Measurements from ENCODE around the gene MAMLD1. TPM values are rescaled to one million over a fixed set of nuclear protein-coding genes. Genes with fewer than 3 reads are reported as not detected.

MAMLD1 gene
- total and polyA plus RNA-seq, 2 of the 8 experiments (the other 6 are each of a cell fraction or from before 2014, with no cell fraction given), result 0.09 to 0.26 TPM

GRCh38 chrX:150473371-150473770 is 110.3 kb downstream of the MAMLD1 start:
- no peak for TF ChIP-seq BACH1 (IDR thresholded peaks at IDR 0.05; ENCODE audit: low read length)
- FAIRE-seq, result no peak

More at GRCh38 chrX:150473371-150473770, 110.3 kb downstream of the MAMLD1 start:
- Histone ChIP-seq H3K36me3 (ENCODE audit: control insufficient read depth in 2 of 4, insufficient read depth in 4 of 4, low read length in 3 of 4) (no peaks in the 10 kb centered on the region), H2BK20ac (ENCODE audit: low read length) (no peak overlapping the region), H2BK12ac (ENCODE audit: low read depth, low read length) (no peak overlapping the region), H2BK5ac (ENCODE audit: low read depth, low read length) (no peak overlapping the region), H3K4me1 (replicated peaks in 1 of 4; ENCODE audit: control insufficient read depth in 3 of 4, insufficient read depth in 4 of 4, low read length in 3 of 4) (peaks cover 0 to 3% (median 0%) of the 10 kb centered on the region in 4 experiments; a peak in 1 of 7 replicates), H3K79me2 (ENCODE audit: control insufficient read depth in 1 of 2, insufficient read depth in 2 of 2, low read length in 2 of 2) (no peaks in the 10 kb centered on the region), H4K91ac (replicated peaks; ENCODE audit: insufficient read length, low read length) (no peak overlapping the region), H3K14ac (ENCODE audit: insufficient read length) (no peak overlapping the region), H4K5ac (ENCODE audit: insufficient read length, low read depth, low read length) (no peak overlapping the region), H3K79me1 (ENCODE audit: low read depth, low read length) (no peaks in the 10 kb centered on the region), H3K56ac (replicated peaks; ENCODE audit: insufficient read length, low read depth, low read length) (no peak overlapping the region), H2BK15ac (ENCODE audit: low read length) (no peak overlapping the region), H3K9me3 (ENCODE audit: insufficient read depth in 2 of 2, low read depth in 1 of 2, low read length in 1 of 2) (no peaks in the 10 kb centered on the region), H3K27me3 (replicated peaks in 1 of 4; ENCODE audit: control insufficient read depth in 3 of 4, extremely low read depth in 1 of 4, insufficient read depth in 3 of 4, low read length in 3 of 4) (no peaks in the 10 kb centered on the region), H2AFZ (ENCODE audit: low read length) (no peak overlapping the region), H4K20me1 (replicated peaks in 1 of 2; ENCODE audit: control insufficient read depth in 1 of 2, insufficient read depth in 2 of 2, low read length in 2 of 2) (no peaks in the 10 kb centered on the region), H2AK5ac (ENCODE audit: low read depth, low read length) (no peak overlapping the region), H3K4me2 (ENCODE audit: insufficient read depth in 1 of 2, low read depth in 2 of 2, low read length in 2 of 2) (no peak overlapping the region), H4K8ac (ENCODE audit: extremely low read depth, insufficient read depth, low read length) (no peak overlapping the region), H3K4ac (replicated peaks; ENCODE audit: insufficient read length, low read depth, low read length) (no peak overlapping the region), H3K4me3 (ENCODE audit: extremely low read depth in 1 of 4, insufficient read depth in 2 of 4, low read depth in 3 of 4, low read length in 4 of 4) (no peak overlapping the region), H3K23ac (ENCODE audit: insufficient read length) (no peak overlapping the region), H3K23me2 (ENCODE audit: low read depth, low read length) (no peaks in the 10 kb centered on the region), H3K18ac (ENCODE audit: extremely low read depth, low read length) (no peak overlapping the region), H3K9ac (replicated peaks in 1 of 4; ENCODE audit: extremely low read depth in 1 of 4, low read depth in 3 of 4, low read length in 3 of 4) (no peak overlapping the region), H3K27ac (ENCODE audit: low read depth, low read length) (no peak overlapping the region), H2BK120ac (replicated peaks; ENCODE audit: low read depth, low read length) (no peak overlapping the region)
- DNase-seq (ENCODE audit: low read depth in 1 of 2, low spot score in 2 of 2), result no peak
- CTCF ChIA-PET (ENCODE audit: partially characterized antibody), result interaction anchor here (1.0 to 1.1 kb wide), 2 partner anchors 13 to 15 kb away, joined by 3 to 4 read pairs; no protein-coding TSS in a partner anchor
- WGBS, 2 experiments (ENCODE audit: extremely low coverage in 1 of 2, insufficient coverage in 1 of 2, insufficient read length in 1 of 2, insufficient replicate concordance in 2 of 2, low coverage in 1 of 2, low lambda C conversion rate in 2 of 2, missing lambda C conversion rate in 1 of 2), result 95% methylated on average over 7 of the region's 8 CpGs; no CpG with 5 or more reads in 1 of the 2 experiments
- POLR2A ChIA-PET (ENCODE audit: partially characterized antibody), result interaction anchor here (1.2 kb wide), 1 partner anchor 36 kb away, joined by 5 read pairs; no protein-coding TSS in a partner anchor
